ENCODE data around the gene VPS41.
A peak's percentile ranks its signal among the peaks of the same experiment; 100 is the strongest.

VPS41 gene

DNA sequence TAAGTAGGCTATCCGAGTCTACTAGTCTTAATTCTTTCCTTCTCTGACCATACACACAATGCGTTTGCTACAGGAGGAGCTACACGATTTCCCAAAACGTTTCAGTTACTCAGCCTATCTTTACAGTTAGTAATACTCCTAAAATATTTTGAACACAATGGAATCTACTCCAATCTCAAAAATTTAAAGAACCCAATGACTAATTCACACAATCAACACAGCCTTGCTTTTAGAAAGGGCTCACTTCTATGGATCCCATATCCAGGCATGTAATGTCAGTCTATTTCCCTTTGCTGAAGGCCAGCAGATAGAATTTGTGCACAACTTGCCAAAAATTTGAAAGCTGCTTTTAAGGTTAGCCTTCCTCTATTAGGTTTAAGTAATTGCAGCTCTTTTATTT, 107.2 kb downstream of the VPS41 start:
- DNase-seq (ENCODE audit: low read depth), result no peak

DNA sequence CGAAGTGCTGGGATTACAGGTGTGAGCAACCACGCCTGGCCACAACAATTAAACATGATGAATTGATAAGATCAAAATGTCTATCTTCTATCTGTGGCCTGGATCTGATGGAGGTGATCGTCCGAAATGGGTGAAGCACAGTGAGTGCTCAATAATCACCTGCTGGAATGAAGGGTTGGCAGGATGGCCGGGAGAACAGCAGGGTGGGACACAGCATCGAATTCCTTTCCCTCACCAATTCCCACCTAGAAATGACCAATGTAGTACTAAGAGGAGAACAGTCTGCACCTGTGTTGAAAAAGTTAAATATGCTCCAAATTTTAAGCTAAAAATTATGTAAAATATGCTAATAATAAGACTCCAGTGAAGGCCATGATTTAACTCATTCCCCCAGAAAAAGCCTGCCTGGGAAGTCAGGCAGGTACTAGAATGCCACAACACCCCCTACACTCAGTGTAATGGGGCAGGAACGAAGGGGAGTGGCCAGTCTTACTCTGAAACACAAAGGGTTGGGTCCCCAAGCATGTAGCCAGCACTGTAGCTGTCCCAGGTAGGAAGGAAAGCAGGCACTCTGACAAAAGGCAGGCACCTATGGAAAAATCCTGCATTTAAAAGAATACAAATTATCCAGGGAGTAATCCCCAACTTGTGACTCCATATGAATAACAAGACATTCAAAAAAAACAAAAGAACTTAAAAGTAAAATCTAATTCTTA, 110.3 kb downstream of the VPS41 start:
- no peak for DNase-seq (ENCODE audit: low read depth)

DNA sequence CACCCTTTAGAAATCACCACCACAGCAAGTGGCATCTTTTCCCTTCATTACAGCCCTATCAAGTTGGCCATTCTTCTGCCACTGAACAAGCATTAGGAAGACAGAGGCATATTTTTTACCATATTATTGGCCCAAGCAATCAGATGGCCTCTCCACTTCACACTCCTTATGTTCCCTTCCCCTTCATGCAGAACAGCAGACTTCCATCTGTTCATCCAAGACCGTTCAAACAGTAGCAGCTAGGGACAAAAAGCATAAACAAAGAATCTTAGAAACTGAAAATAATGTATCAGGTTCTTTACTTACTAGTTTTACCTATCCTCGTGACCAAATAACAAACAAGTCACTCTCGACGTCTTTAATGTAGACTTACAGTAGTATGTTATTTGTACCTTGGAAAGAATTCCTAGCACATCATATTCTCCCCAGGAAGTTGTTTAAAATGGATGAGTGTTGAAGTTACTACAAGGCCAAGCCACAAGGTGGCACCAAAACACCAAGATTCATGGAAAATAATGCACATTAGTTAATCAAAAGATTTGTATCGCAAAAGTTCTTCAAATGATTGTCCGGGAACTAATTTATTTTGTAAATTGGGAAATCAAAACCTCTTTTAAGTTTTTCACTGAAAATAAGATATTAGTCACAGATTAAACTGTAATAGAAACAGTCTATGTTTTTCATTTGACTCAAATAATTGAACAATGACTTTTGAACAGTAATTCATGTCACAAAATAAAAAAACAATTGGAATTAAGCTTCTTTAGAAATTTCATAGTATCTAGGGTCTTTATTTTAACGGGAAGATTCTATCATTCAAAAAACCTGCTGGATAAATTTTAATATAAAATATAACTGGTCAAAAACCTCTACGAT, 112.1 kb downstream of the VPS41 start:
- peak; percentile 7 for DNase-seq (ENCODE audit: low read depth)

DNA sequence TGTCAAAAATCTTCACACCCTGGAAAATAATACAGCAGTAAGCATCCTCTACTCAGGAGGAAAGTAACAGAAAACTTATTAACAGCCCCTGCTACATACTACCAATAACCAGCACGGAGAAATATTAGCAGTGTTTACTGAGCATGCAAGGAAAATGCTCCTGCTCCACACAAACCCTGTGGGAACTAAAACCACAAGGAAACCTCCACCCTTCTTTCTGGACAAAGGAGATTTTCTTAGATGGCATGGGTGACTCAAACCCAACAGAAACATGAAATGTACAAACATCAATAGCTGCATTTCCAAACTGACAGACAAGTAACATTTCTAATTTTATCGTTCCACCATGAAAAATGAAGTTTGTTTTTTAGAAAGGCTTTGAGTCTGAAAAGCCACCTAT, 113.4 kb downstream of the VPS41 start:
- DNase-seq (ENCODE audit: low read depth), result no peak

DNA sequence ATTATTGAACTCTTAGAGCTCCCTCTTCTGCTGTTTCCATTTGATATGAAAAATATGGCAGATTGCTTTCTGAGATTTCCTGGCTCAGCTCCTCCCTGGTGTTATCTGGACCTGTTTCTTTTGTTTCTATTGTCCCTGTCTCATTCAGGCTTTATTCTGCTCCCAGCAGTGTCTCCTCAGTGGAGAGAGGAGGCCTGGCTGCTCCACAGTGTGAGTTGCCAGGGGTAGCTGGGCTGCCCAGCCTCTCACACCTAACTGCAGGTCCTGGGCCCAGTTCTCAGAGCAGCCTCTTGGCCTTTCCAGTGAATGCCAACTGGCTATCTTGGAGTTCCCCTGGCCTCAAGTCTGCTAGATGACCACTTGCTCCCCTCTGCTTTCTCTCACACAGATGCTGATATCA, 127.0 kb downstream of the VPS41 start:
- no peak for DNase-seq (ENCODE audit: low read depth)

DNA sequence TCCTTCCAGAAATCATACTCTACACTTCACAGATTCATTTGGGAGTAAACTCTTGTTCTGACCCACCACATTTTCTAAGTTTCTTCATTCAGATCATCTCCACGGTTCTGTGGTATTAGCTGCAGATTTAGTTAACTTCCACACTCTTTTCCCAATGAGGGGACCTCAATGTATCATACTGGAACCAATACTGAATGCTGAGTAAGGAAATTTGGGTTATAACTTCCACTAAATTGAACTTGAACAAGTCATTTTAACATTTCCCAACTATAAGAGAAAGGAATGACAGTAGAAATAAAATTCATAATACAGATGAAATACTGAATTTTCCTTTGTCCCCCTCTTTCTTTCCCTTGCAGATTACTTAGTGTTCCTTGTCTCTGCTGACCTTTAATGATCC, 131.4 kb downstream of the VPS41 start:
- no peak for DNase-seq (ENCODE audit: low read depth)

DNA sequence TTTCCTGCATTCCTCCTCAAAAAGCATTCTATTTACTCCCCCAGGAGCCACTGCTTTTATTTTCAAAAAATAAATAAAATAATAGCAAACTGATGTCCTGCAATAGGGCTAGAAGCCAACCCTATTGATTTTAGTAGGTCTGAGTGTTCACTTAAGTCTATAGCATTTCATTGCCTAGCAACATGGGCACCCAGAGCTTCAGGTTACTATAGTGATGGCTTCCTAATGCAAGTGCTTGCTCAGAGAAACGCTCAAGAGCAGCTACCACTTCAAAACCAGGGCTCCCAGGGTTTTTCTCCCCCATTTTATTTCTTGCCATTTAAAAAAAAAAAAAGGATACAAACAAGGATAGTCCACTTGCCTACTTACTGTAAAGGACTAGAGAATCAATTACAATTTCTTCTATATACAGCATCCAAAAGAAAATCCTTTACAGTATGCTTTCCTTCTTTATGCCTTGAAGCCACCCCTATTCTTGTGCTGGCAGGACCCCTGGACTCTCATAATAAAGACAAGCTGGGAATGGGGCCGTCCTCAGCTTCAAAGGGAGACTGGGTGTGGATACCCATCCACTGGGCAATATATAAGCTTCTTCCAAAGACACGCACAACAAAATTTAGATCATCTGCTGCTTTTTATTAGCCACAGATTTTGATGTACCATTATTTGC, 133.3 kb downstream of the VPS41 start:
- no peak for DNase-seq (ENCODE audit: low read depth)

DNA sequence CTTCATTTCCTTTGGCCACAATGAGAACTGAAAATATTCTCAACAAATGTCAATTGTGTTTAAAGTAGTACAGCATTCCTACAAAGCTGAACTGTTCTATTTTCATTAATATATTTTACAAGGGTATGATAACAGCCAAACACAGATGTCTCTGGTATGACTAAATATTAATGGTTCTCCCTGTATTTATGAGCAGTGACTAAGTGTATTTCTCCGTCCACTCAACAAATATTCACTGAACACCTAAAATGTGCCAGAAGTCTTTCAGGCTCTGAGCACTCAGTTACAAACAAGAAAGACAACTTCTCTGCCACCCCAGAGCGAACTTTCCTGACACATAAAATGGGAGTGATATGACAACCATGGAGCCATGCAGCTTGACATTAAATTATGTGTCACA, 135.6 kb downstream of the VPS41 start:
- DNase-seq (ENCODE audit: low read depth), result no peak

DNA sequence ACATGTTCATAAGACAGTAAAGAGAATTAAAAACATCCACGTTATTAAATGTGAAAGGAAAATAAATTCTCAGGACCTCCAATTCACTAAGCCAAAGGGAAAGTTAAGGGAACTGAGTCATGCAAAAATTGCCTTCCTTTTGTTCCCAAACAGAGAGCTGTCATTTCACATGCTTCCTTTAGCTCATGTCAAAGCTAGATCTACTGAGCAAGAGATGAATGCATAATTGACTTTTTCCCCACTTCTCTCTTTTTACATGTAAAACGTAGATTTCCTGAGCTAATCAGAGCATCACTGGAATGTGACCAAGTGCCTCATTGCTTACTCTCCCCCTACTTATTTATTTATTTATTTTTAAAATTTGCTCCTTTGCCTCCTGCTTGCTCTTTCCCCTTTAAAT, 148.8 kb downstream of the VPS41 start:
- no peak for DNase-seq (ENCODE audit: low read depth)

DNA sequence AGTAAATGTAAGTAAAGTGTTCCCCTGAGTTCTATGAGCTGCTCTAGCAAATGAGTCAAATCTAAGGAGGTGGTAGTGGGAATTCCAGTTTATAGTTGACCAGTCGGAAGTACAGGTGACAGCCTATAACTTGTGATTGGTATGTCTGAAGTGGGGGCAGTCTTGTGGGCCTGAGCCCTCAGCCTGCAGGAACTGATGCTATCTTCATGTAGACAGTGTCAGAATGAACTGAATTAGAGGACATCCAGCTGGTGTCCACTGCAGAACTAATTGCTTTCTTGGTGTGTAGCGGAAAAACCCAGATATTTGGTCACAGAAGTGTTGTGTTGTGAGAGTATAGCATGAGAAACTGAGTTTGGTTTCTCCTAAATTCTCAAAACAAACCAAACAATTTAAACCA, 150.0 kb downstream of the VPS41 start:
- no peak for DNase-seq (ENCODE audit: low read depth)

DNA sequence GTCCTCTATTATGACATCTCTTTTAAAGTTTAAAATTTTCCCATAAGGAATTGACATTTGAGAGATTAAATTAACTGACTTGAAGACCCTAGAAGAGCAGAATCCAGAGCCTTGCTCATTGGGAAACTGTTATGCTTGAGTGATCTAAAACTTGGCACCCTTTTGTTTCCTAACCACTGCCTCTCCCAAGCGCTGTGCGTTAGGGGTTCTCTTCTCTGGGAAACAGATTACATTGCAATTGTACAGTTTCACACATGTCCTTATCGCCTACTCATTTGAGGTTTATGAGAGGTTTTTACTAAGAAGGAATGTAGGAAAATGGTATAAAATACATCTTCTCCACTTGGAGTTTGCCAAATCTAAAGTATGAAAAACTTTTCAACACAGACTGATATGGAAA, 151.1 kb downstream of the VPS41 start:
- DNase-seq (ENCODE audit: low read depth), result no peak

DNA sequence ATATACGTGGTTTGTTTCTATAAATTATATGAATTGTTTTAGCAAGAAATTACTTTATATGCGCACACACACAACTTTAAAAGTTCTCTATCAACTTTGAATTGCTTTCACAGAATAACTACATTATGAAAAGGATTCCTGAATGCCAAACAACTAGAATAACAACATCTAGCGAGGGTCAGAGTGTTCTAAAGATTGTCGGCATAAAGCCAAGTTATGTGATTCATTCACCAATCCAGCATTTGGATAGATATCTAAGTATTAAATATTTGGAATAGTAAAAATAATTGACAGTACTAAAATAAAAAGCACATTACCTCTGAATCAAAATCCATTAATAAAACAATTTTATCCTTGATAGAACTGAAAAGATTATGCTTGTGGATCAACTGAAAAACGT, 152.5 kb downstream of the VPS41 start:
- DNase-seq (ENCODE audit: low read depth), result no peak

DNA sequence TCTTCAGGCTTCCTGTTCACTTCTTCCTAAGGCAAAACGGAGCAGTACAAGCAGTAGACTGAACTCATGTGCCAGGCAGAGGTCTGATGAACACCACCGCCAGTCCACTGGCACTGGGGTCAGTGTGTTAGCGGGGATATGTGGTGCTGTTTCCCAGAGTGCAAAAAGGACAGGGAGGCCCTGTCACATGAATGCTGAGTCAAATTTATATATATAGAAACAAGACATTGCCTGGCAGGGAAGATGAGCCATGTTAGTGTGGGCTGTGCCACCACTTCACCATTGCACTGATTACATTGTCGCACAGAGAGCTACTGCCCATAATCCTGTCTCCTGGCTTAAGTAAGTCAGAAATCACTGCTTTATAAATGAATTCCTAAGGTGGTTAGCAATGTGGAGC, 155.6 kb downstream of the VPS41 start:
- no peak for DNase-seq (ENCODE audit: low read depth)

DNA sequence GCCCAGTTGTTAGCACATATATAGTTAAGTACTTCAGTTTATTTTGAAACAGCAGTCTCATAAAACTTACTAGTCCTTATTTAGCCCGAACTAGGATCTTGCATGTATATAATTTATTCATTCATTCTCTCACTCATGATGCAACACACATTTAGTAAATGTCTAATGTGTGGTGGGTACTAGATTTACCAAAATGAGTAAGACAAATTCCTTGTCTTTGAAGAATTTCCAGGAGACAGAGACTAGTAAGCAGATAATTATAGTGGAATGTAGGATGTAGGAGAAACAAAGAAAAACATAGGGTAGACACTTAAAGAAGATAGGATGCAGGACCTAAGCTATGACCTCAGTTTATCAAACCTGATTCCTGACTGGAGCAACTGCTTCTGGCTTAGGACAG, 157.6 kb downstream of the VPS41 start:
- no peak for DNase-seq (ENCODE audit: low read depth)

DNA sequence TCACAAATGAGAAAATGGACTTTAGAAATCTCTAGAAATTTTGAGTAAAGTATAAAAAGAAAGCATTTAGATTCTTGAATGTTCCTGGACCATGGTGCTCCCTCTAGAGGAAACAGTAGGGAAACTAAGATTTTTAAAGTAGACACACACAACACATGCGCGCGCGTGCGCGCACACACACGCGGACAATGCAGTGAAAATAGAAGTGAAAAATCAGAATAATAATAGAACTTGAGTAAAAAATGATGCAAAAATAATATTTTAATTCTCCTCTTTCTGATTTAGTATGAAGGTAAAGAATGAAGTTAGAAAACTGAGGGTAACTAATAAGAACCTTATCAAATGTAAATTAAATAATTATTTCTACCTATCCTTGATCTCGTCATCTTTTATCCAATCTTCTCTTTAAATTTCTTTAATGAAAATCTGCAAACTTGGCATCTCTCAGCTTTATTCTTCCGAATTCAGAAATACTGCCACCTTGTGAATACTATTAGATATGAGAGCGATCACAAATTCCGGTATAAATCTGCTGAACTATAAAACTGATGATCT, 160.9 kb downstream of the VPS41 start:
- no peak for DNase-seq (ENCODE audit: low read depth)

DNA sequence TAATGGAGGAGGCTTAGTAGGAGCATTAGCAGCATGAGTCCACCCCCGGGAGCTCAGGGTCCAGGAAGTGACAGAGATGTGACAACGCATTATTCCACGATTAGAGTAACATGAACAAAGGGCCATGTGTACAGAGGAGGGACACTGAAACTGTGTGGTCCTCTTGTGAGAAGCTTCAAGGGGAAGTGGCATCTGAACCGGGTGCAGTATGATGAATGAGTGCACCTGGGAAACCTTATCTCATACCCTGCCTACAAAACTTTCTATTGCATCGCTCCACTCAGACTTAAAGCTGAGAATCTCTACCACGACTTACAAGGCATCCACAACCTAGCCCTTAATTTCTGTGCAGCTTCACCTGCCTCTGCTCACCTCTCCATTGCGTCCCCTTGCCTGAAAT, 162.6 kb downstream of the VPS41 start:
- no peak for DNase-seq (ENCODE audit: low read depth)

DNA sequence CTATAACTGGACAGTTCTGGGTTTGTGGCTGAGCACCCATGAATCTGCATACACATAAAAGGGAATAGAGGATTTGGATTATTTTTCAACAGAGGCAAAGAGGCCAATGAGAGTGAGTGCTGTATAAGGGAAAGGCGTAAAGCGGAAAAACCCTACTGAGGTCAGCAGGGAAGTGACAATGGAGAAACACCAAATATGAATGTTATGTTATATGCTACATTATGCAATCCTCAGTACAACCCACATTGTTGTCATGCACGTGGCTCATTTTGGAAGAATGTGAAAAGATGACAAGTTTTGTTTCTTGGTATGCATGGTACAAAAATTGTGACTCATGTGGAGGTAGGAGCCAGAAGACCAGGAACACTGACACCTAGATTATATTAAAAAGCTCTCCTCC, 164.2 kb downstream of the VPS41 start:
- DNase-seq (ENCODE audit: low read depth), result no peak

DNA sequence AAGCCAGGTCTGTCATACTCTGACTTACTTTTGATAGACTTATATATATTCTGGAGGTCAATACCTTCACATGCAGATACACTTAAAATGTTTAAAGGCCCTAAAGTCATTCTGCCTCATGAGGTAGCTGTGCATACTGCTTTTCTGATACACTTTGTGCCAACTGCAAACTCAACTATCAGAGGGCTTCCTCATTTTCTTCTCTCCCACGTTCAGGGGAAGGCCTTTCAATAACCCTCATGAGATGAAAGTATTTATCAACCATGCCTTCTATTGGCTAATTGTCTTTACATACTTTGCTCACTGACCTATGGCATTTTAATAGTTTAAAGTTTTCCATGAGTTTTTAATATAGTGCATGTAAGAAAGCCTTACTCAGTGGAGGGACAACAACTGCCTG, 165.1 kb downstream of the VPS41 start:
- DNase-seq (ENCODE audit: low read depth), result no peak

DNA sequence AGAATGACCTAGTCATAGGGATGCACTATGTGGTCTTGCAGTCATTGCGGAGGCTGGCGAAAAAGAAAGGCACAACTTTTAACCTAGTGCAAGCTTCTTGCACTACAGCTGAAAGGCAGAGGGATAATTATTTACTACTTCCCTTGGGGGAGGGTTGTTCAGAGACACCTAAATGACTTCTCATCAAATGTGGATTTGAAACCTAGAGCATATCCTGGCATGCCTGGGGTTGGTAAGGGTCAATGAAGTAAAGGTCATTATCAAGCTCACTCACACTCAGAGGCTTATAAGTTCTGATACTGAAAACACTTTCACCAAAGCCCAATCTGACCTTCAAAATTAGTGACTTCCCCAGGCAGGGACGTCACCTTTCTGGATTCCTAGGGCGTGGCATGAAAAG, 168.9 kb downstream of the VPS41 start:
- DNase-seq (ENCODE audit: low read depth), result no peak

DNA sequence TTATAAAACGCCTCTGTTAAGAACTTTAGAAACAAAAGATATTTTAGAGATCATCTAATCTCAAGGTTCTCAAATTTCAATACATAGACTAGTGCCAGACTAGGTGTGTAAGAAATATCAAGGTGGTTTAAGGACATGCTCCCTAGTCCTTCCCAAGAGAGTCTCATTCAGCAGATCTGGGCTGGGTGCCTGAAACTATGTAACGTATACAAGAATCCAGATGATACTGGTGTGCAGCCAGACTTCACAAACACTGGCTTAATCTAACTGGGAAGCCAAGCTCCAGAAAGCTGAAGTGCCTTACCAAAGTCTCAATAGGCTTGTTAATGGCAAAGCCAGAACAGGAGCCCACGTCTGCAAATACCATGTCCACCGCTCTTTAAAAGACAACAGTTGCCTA, 172.9 kb downstream of the VPS41 start:
- DNase-seq (ENCODE audit: low read depth), result no peak

DNA sequence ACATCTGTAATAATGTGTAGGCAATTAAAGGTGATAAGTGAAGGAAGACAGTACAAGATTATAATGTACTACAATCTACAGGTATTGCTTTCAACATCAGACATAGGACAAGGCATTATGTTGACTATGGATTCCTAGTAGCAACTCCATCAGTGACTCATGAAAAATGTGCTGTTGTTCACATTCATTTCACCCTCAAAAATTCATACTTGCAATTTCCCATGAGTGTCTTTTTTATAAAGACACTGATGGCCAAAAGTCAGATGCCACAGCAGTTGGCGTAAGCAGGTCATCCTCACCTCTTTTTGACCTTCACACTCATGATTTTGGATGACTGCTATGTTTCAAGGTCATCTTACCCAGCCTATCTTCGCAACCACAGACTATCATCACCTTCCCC, 177.8 kb downstream of the VPS41 start:
- no peak for DNase-seq (ENCODE audit: low read depth)

DNA sequence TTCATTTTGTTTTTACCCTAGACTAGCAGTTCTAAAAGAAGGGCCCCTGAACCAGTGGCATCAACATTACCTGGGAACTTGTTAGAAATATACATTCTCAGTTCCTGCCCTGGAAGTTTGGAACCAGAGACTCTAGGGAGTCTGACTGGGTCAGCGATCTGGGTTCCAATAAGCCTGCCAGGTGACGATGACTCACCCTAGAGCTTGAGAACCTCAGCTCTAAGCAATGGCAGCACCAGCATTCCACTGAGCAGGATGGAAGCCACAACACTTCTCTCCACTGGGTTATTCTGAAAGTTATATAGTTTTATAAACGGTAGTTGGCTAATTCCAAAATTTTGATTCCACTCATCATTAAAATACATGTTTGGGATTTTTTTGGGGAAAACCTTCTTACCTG, 180.8 kb downstream of the VPS41 start:
- DNase-seq (ENCODE audit: low read depth), result no peak

Measured in stimulated activated CD8-positive, alpha-beta memory T cell treated with anti-CD3 and anti-CD28 coated beads, Interleukin-7, amount 100 ng/mL, for 24 hours (primary cell).